ENCODE results near the gene BBS5.

DNA sequence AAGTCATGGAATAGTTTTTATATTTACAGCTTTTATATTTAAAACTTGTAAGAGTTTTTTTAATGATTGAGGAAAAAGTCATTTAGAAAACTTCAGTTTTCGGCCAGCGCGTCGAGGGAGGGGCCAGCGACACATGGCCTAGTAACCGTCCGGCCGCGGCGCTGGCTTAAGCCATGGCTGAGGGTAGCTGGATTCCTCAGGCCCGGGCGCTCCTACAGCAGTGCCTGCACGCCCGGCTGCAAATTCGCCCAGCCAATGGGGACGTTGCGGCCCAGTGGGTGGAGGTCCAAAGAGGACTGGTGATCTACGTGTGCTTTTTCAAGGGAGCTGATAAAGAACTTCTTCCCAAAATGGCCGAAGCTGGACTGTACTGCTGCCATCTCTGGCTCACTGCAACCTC lies 25.4 kb downstream of the BBS5 start:
- TF ChIP-seq POLR2AphosphoS5 (IDR thresholded peaks at IDR 0.05; ENCODE audit: borderline replicate concordance, low read depth, low read length) (no peak), EZH2 (IDR thresholded peaks at IDR 0.05) (no peak), FOXP2 (optimal IDR thresholded peaks at IDR 0.05; ENCODE audit: control extremely low read depth, extremely low read length, insufficient read depth) (no peak)

Data from SK-N-MC (cell line).